Endodermal cell (in vitro differentiated cells): ENCODE measurements around the gene CAPZA2. TPM values are rescaled to one million over a fixed set of nuclear protein-coding genes. Genes with fewer than 3 reads are reported as not detected.

Experiments used
- DNase-seq: peaks from one replicate; pipeline ENCODE4 v3.0.0-alpha.2; 2017
- H3K27ac ChIP-seq: 2 replicates; pipeline ENCODE4 v1.5.1; 2013; ENCODE audit warnings: mild to moderate bottlenecking, low read depth, low read length, moderate library complexity
- H3K27me3 ChIP-seq: 2 replicates; pipeline ENCODE4 v1.6.1; 2013; ENCODE audit warnings: mild to moderate bottlenecking, low read length, moderate library complexity; ENCODE audit not compliant: insufficient read depth, control insufficient read depth, poor library complexity, severe bottlenecking
- H3K36me3 ChIP-seq: 2 replicates; pipeline ENCODE4 v1.7.0; 2013; ENCODE audit warnings: mild to moderate bottlenecking, low read length, moderate library complexity; ENCODE audit not compliant: control insufficient read depth, insufficient read depth
- H3K4me1 ChIP-seq: one replicate; pipeline ENCODE4 v1.7.0; 2013; ENCODE audit warnings: low read length; ENCODE audit not compliant: control insufficient read depth, insufficient read depth
- H3K4me3 ChIP-seq: 2 replicates; pipeline ENCODE4 v1.5.1; 2013; ENCODE audit warnings: mild to moderate bottlenecking, low read length, moderate library complexity
- H3K9ac ChIP-seq: 2 replicates; pipeline ENCODE4 v1.6.1; 2013; ENCODE audit warnings: mild to moderate bottlenecking, low read length, moderate library complexity; ENCODE audit not compliant: poor library complexity, severe bottlenecking; ENCODE audit errors: extremely low read depth
- H3K9me3 ChIP-seq: 2 replicates; pipeline ENCODE4 v1.6.1; 2013; ENCODE audit warnings: mild to moderate bottlenecking, low read length, moderate library complexity; ENCODE audit not compliant: control insufficient read depth
- H3K27ac Mint-ChIP-seq: 2 replicates; pipeline ENCODE4 v1.8.0; 2020; ENCODE audit warnings: mixed read lengths
- H3K27me3 Mint-ChIP-seq: 2 replicates; pipeline ENCODE4 v1.8.0; 2021; ENCODE audit warnings: mild to moderate bottlenecking, mixed read lengths; ENCODE audit not compliant: insufficient read depth
- H3K36me3 Mint-ChIP-seq: 2 replicates; pipeline ENCODE4 v1.8.0; 2020; ENCODE audit warnings: low read depth, mixed read lengths
- H3K4me1 Mint-ChIP-seq: 2 replicates; pipeline ENCODE4 v1.8.0; 2020; ENCODE audit warnings: mixed read lengths
- H3K4me3 Mint-ChIP-seq: 2 replicates; pipeline ENCODE4 v1.8.0; 2020; ENCODE audit warnings: mild to moderate bottlenecking, moderate library complexity, mixed read lengths
- H3K9me3 Mint-ChIP-seq: 2 replicates; pipeline ENCODE4 v1.8.0; 2020; ENCODE audit warnings: mild to moderate bottlenecking, mixed read lengths
- CTCF ChIP-seq: fragments of 200-600 bp; sonication (generic); conservative IDR thresholded peaks from 2 replicates; pipeline ENCODE4 v1.5.0; 2021; ENCODE audit warnings: antibody characterized with exemption, mild to moderate bottlenecking
- WGBS, 2 experiments: methylation state at CpG; one replicate each; pipeline versions ENCODE4 v1.1.5 to v1.1.7; 2013; ENCODE audit warnings: missing lambda C conversion rate in 2 of 2, mixed read lengths in 1 of 2; ENCODE audit not compliant: insufficient coverage in 1 of 2, insufficient read length in 1 of 2; 5-methylcytosine and 5-hydroxymethylcytosine counted together
- total RNA-seq, 2 donors: library from RNA; stranded (reverse); fragmentation: NEBNext Ultra II Directional in 1 of 2; extraction: Animal tissue kit (Norgen Biotek cat#: 25700) in 1 of 2; gene quantifications; 2 replicates in 1 of 2; 3 replicates in 1 of 2; pipeline ENCODE4 v1.2.1, GENCODE V29; 2021

Gene CAPZA2
- total RNA-seq, 2 donors from 2014 or later = 127 to 133 TPM

DNA sequence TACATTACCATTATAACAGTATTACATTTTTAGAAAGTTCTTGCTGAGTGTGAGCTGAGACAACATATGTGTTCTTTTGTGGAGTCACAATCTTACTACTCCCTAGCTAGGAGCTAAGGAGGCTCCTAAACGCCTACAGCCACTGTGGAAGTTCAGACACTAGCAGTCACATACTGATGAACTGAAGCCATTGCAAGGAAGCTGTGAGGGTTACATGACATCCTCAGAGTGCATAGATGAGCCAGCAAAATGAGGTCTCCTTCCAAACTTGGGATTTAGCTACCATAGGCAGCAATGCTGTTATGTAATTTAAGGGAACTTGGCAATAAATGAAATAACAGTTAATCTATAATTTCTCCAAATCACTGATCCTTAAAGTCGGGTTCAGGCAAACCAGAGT lies 80.1 kb downstream of the CAPZA2 start:
- H3K4me3 ChIP-seq = no peak overlapping the region

GRCh38 chr7:116948934-116949333 lies 86.5 kb downstream of the CAPZA2 start:
- no peak for DNase-seq
- H3K9me3 ChIP-seq = no peaks in the 10 kb centered on the region
- Mint-ChIP-seq H3K4me1 (peaks cover 10% of the 10 kb centered on the region), H3K27ac (no peak overlapping the region), H3K36me3 (no peaks in the 10 kb centered on the region), H3K9me3 (no peaks in the 10 kb centered on the region), H3K4me3 (no peak overlapping the region), H3K27me3 (peaks cover 14% of the 10 kb centered on the region)
- peaks cover 2% of the 10 kb centered on the region for H3K4me1 ChIP-seq
- no peak overlapping the region for H3K9ac ChIP-seq
- no peak overlapping the region for H3K27ac ChIP-seq
- WGBS, 2 experiments = 67 to 73% methylated on average over 3 of the region's 3 CpGs
- no peaks in the 10 kb centered on the region for H3K36me3 ChIP-seq
- H3K27me3 ChIP-seq = no peaks in the 10 kb centered on the region
- no peak for TF ChIP-seq CTCF
- H3K4me3 ChIP-seq = no peak overlapping the region

More for the DNA sequence above, 80.1 kb downstream of the CAPZA2 start:
- H3K27me3 ChIP-seq = no peaks in the 10 kb centered on the region
- no peaks in the 10 kb centered on the region for H3K9me3 Mint-ChIP-seq
- no peak overlapping the region for H3K9ac ChIP-seq
- H3K4me1 ChIP-seq = no peaks in the 10 kb centered on the region
- H3K9me3 ChIP-seq = no peaks in the 10 kb centered on the region
- WGBS, 2 experiments = 86 to 100% methylated on average over 1 of the region's 2 CpGs
- peaks cover under 1% of the 10 kb centered on the region for H3K27me3 Mint-ChIP-seq
- no peak overlapping the region for H3K27ac Mint-ChIP-seq
- no peak overlapping the region for H3K27ac ChIP-seq
- TF ChIP-seq CTCF = no peak
- no peaks in the 10 kb centered on the region for H3K4me1 Mint-ChIP-seq
- H3K36me3 Mint-ChIP-seq = no peaks in the 10 kb centered on the region
- H3K36me3 ChIP-seq = no peaks in the 10 kb centered on the region
- no peak overlapping the region for H3K4me3 Mint-ChIP-seq
- no peak for DNase-seq

GRCh38 chr7:116949941-116950801 lies 87.8 kb downstream of the CAPZA2 start:
- Mint-ChIP-seq H3K27ac (no peak overlapping the region), H3K27me3 (peaks cover 17% of the 10 kb centered on the region), H3K4me3 (no peak overlapping the region), H3K9me3 (no peaks in the 10 kb centered on the region), H3K36me3 (no peaks in the 10 kb centered on the region), H3K4me1 (peaks cover 19% of the 10 kb centered on the region)
- H3K9ac ChIP-seq = no peak overlapping the region
- H3K4me3 ChIP-seq = no peak overlapping the region
- no peaks in the 10 kb centered on the region for H3K36me3 ChIP-seq
- no peak for TF ChIP-seq CTCF
- 92 to 94% methylated on average over 5 to 9 of the region's 9 CpGs for WGBS, 2 experiments
- DNase-seq = no peak
- H3K4me1 ChIP-seq = peaks cover 6% of the 10 kb centered on the region
- H3K9me3 ChIP-seq = no peaks in the 10 kb centered on the region
- peaks cover 6% of the 10 kb centered on the region for H3K27me3 ChIP-seq
- no peak overlapping the region for H3K27ac ChIP-seq
